ENCODE results near the gene ADGRG1. TPM values are rescaled to one million over a fixed set of nuclear protein-coding genes. Genes with fewer than 3 reads are reported as not detected.

Gene ADGRG1
- polyA plus RNA-seq, 1 of the 3 experiments (the other 2 are of a cell fraction), result 7.4 TPM

DNA sequence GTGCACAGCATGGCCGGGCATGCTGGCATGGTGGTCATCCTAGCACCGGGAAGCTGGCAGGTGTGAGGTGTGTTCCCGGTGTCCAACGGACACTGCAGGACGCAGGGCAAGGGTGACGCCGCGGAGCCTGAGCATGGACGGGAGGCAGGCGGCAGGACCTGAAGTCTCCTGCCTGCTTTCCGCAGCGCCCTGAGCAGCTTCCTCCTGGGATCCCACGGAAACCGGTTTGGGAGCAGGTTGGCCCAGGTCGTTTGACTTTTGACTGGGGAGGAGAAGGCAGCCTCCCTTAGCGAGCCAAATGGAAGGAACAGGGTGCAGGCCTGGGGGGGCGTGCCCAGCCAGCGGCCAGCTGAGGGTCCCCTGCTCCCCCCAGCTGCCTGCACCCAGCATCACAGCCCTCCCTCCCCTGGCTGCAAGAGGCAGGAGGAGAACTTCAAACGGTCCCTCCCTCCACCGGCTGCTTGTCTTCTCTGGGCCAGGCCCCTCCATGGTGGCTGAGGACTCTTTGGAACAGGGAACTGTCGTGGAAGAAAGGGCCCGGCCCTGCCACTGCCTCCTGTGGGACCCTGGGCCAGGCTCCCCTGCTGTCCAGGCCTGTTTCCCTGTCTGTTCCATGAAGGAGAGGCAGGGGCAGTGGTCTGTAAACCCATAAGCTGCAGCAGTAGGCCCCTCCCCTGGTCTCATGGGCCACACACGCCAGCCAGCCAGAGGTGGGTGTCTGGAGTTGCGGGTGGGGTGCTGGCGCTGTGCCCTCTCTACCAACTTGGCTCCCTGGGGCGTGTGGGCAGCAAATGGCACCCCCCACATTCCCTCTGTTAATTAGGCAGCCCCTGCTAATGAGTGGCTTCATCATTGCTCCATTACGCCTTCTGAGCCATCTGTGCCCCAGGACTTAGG lies 7.8 kb upstream of the ADGRG1 start:
- Histone ChIP-seq H3K4me3 (ENCODE audit: low read depth in 2 of 2, low read length in 1 of 2) (no peak overlapping the region), H3F3A (replicated peaks; ENCODE audit: insufficient read depth) (no peaks in the 10 kb centered on the region), H3K9me3 (no peaks in the 10 kb centered on the region), H3K9me2 (no peaks in the 10 kb centered on the region), H4K20me1 (ENCODE audit: insufficient read depth) (no peaks in the 10 kb centered on the region), H3K4me1 (ENCODE audit: control insufficient read depth in 1 of 2, insufficient read depth in 2 of 2, low read depth in 1 of 2, low read length in 1 of 2) (peaks cover 0 to 14% of the 10 kb centered on the region in 2 experiments; a peak in 2 of 4 replicates), H3K27me3 (ENCODE audit: insufficient read depth) (no peaks in the 10 kb centered on the region), H2AFZ (ENCODE audit: low read depth) (no peak overlapping the region), H3K4me2 (no peak overlapping the region), H3K36me3 (replicated peaks in 1 of 2; ENCODE audit: control insufficient read depth in 1 of 2, insufficient read depth in 2 of 2, low read length in 1 of 2) (no peaks in the 10 kb centered on the region), H3K79me2 (ENCODE audit: insufficient read depth) (no peaks in the 10 kb centered on the region), H3K27ac (ENCODE audit: low read depth in 2 of 2, low read length in 1 of 2) (no peak overlapping the region), H3K9ac (no peak overlapping the region)
- TF ChIP-seq NFIC (IDR thresholded peaks at IDR 0.05; ENCODE audit: borderline replicate concordance) (no peak), TCF12 (IDR thresholded peaks at IDR 0.05) (no peak), MEF2A (IDR thresholded peaks at IDR 0.05; ENCODE audit: borderline replicate concordance, low read depth) (no peak), FOXJ3 (CRISPR knock-in tag; IDR thresholded peaks at IDR 0.05) (no peak), POLR2AphosphoS5 (IDR thresholded peaks at IDR 0.05; ENCODE audit: low read depth, low read length) (no peak)
- 94% methylated on average over 16 of the region's 27 CpGs for WGBS (ENCODE audit: low lambda C conversion rate)
- ChIA-PET POLR2A (no interaction called here), CTCF (interaction anchor here (1.2 to 5.6 kb wide), 2 partner anchors 10 to 29 kb away, joined by 4 to 30 read pairs; no protein-coding TSS in a partner anchor)
- DNase-seq, result no peak

DNA sequence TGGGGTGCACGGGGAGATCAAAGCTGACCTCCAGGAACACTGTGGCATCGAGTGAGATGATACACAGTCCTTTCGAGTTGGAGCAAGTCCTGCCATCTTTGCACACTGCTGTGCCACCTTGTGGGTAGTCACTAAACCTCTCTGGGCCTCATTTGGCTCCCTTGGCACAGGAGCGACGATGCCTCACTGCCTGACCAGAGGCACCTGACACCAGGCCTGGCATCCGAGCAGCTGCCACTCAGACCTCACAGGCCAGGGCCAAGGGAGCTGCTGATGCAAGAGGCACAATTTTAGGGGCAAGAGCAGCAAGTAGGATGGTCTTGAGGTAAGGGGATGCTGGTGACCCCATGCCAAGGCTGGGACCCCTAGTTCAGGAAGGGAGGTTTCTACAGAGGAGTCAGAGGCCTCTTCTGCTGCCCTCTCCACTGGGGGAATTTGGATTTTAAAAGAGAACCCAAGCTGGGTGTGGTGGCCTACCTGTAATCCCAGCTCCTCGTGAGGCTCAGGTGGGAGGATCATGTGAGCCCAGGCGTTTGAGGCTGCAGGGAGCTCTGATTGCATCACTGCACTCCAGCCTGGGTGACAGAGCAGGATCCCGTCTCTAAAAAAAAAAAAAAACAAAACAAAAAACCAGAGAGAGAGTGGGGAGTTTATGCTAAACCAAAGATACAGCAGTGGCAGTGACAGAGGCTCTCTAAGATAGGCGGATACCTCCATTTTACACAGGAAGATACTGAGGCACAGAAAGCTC lies 6.7 kb upstream of the ADGRG1 start:
- Histone ChIP-seq H3K36me3 (replicated peaks in 1 of 2; ENCODE audit: control insufficient read depth in 1 of 2, insufficient read depth in 2 of 2, low read length in 1 of 2) (no peaks in the 10 kb centered on the region), H3F3A (replicated peaks; ENCODE audit: insufficient read depth) (no peaks in the 10 kb centered on the region), H3K27ac (ENCODE audit: low read depth in 2 of 2, low read length in 1 of 2) (no peak overlapping the region), H4K20me1 (ENCODE audit: insufficient read depth) (no peaks in the 10 kb centered on the region), H2AFZ (ENCODE audit: low read depth) (no peak overlapping the region), H3K9me2 (no peaks in the 10 kb centered on the region), H3K79me2 (ENCODE audit: insufficient read depth) (no peaks in the 10 kb centered on the region), H3K4me1 (ENCODE audit: control insufficient read depth in 1 of 2, insufficient read depth in 2 of 2, low read depth in 1 of 2, low read length in 1 of 2) (peaks cover 0 to 14% of the 10 kb centered on the region in 2 experiments; a peak in 2 of 4 replicates), H3K4me3 (ENCODE audit: low read depth in 2 of 2, low read length in 1 of 2) (no peak overlapping the region), H3K27me3 (ENCODE audit: insufficient read depth) (no peaks in the 10 kb centered on the region), H3K9me3 (no peaks in the 10 kb centered on the region), H3K4me2 (no peak overlapping the region), H3K9ac (no peak overlapping the region)
- DNase-seq, result no peak
- ChIA-PET CTCF (interaction anchor here (1.1 to 5.6 kb wide), 4 partner anchors 11 to 28 kb away, joined by 3 to 30 read pairs (median 4); no protein-coding TSS in a partner anchor), POLR2A (interaction anchor here (0.7 kb wide), 1 partner anchor 684 kb away, joined by 5 read pairs; no protein-coding TSS in a partner anchor)
- WGBS (ENCODE audit: low lambda C conversion rate), result 72% methylated on average over 8 of the region's 10 CpGs
- TF ChIP-seq, protein P1, sequence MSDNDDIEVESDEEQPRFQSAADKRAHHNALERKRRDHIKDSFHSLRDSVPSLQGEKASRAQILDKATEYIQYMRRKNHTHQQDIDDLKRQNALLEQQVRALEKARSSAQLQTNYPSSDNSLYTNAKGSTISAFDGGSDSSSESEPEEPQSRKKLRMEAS (IDR thresholded peaks at IDR 0.05; ENCODE audit: low read depth), result no peak
